Adrenal gland (tissue), 12 donors: ENCODE results near the gene CNTN5. TPM values are rescaled to one million over a fixed set of nuclear protein-coding genes. Genes with fewer than 3 reads are reported as not detected.

Experiments used
- DNase-seq, 7 donors: peaks; one replicate each; pipeline ENCODE4 v3.0.0-alpha.2; 2019 to 2020
- H3K27ac ChIP-seq, 5 donors: fragments of 200-600 bp; sonication (generic) in 4 of 5; 1 replicate in 3 of 5; 2 replicates in 2 of 5; pipeline versions ENCODE4 v1.5.1 to v1.8.0; 2016 to 2020; ENCODE audit warnings: mild to moderate bottlenecking in 1 of 5
- H3K27me3 ChIP-seq: fragments of 200-600 bp; 2 replicates; pipeline ENCODE4 v1.8.0; 2021
- H3K36me3 ChIP-seq, 2 donors: fragments of 200-600 bp; replicated peaks in 1 of 2; 1 replicate in 1 of 2; 2 replicates in 1 of 2; pipeline versions ENCODE4 v1.5.1 to v1.8.0; 2018 to 2022
- H3K4me1 ChIP-seq, 2 donors: fragments of 200-600 bp; replicated peaks in 1 of 2; 1 replicate in 1 of 2; 2 replicates in 1 of 2; pipeline versions ENCODE4 v1.5.1 to v1.8.0; 2018 to 2021
- H3K4me3 ChIP-seq, 4 donors: fragments of 200-600 bp; sonication (generic) in 3 of 4; one replicate each; pipeline ENCODE4 v1.5.1; 2016 to 2018
- H3K9me3 ChIP-seq, 3 donors: fragments of 200-600 bp; sonication (generic) in 1 of 3; replicated peaks in 1 of 3; 1 replicate in 2 of 3; 2 replicates in 1 of 3; pipeline versions ENCODE4 v1.5.1 to v1.8.0; 2016 to 2021
- CTCF ChIP-seq, 6 experiments: fragments of 450-650 bp in 4 of 6; fragments of 200-600 bp in 2 of 6; sonication (generic) in 1 of 6; IDR thresholded peaks; 1 replicate in 5 of 6; 2 replicates in 1 of 6; pipeline versions ENCODE4 v1.5.1 to v1.8.0; 2016 to 2021; ENCODE audit warnings: antibody characterized with exemption in 6 of 6, mild to moderate bottlenecking in 2 of 6, moderate library complexity in 1 of 6
- POLR2A ChIP-seq, 2 donors: fragments of 450-650 bp; IDR thresholded peaks; one replicate each; pipeline ENCODE4 v1.6.1; 2017; ENCODE audit warnings: antibody characterized with exemption in 2 of 2, mild to moderate bottlenecking in 2 of 2, moderate library complexity in 1 of 2
- WGBS, 4 donors: extraction: QIAGEN DNeasy Blood & Tissue Kit in 2 of 4; methylation state at CpG; one replicate each; pipeline versions ENCODE4 v1.1.5 to v1.1.7; 2013 to 2017; 5-methylcytosine and 5-hydroxymethylcytosine counted together
- intact Hi-C, 2 donors: fragments of 100-400 bp; cut with DNase I; formaldehyde crosslinking; loops; one replicate each; pipeline versions ENCODE4 v1.14.1 to v1.15.0; 2022 to 2023
- polyA plus RNA-seq, 3 donors: library from polyadenylated mRNA; stranded (reverse); fragments of 200-250 nt in 2 of 3; fragments of 350-450 nt in 1 of 3; fragmentation: Illumina TruSeq in 1 of 3; extraction: RNeasy Lipid Tissue Mini Kit (QIAGEN cat#74804) in 1 of 3; gene quantifications; one replicate each; pipeline ENCODE4 v1.2.3, GENCODE V29; 2013 to 2014
- total RNA-seq, 9 donors: library from RNA; depleted of rRNA in 4 of 9; stranded (reverse); fragments of >200 nt in 4 of 9; fragments of 120-200 nt in 1 of 9; fragmentation: NEBNext Ultra II Directional in 1 of 9; extraction: Animal tissue kit (Norgen Biotek cat#: 25700) in 1 of 9; gene quantifications; one replicate each; pipeline versions ENCODE4 v1.1.0 to v1.2.4, GENCODE V29; 2013 to 2023
- donor health status: healthy with polysubstance abuse.
- donor health status: Bipolar disorder and iron deficiency.
- donor health status: DM: yes; HTN: yes; CAD: no.
- donor health status: DM: no; HTN: no; CAD: no.
- donor health status: DM: no; HTN: no; CAD: no.
- donor health status: DM: yes; HTN: yes; CAD: no.

Gene CNTN5
- total and polyA plus RNA-seq, 12 donors: 0.07 to 107 (median 0.30) TPM; not detected in 8

GRCh38 chr11:99687320-99687719 is 666.6 kb downstream of the CNTN5 start:
- Histone ChIP-seq H3K27me3 (no peaks in the 10 kb centered on the region), H3K4me1 (peaks cover 12 to 19% of the 10 kb centered on the region in 2 donors), H3K4me3 (no peak overlapping the region), H3K36me3 (no peaks in the 10 kb centered on the region), H3K9me3 (peaks cover 0 to 5% (median 0%) of the 10 kb centered on the region in 3 donors), H3K27ac (no peak overlapping the region)
- intact Hi-C loops: no loop called here
- TF ChIP-seq POLR2A (IDR thresholded peaks at IDR 0.05) (no peak), CTCF (IDR thresholded peaks at IDR 0.05) (no peak)
- DNase-seq: no peak

- Histone ChIP-seq H3K27ac (no peak overlapping the region), H3K4me3 (peak overlapping the region in 1 of 4 donors; percentile 5), H3K27me3 (no peaks in the 10 kb centered on the region), H3K9me3 (no peaks in the 10 kb centered on the region), H3K4me1 (no peaks in the 10 kb centered on the region), H3K36me3 (no peaks in the 10 kb centered on the region)
- peak in 5 of 7 donors; percentile 16 to 56 (median 20) for DNase-seq
- TF ChIP-seq POLR2A (IDR thresholded peaks at IDR 0.05): no peak
- no peak for TF ChIP-seq CTCF (IDR thresholded peaks at IDR 0.05)
- intact Hi-C loops: no loop called here
- 25 to 36% (median 28%) methylated on average over 6 of the region's 6 CpGs for WGBS, 4 donors
These were observed 673.3 kb downstream of the CNTN5 start for GRCh38 chr11:99693941-99694492.

- no peak overlapping the region for H3K4me3 ChIP-seq
- no peak for TF ChIP-seq CTCF (IDR thresholded peaks at IDR 0.05)
- TF ChIP-seq POLR2A (IDR thresholded peaks at IDR 0.05): no peak
- no peaks in the 10 kb centered on the region for H3K9me3 ChIP-seq
- DNase-seq: no peak
- no peaks in the 10 kb centered on the region for H3K27me3 ChIP-seq
- H3K4me1 ChIP-seq: no peaks in the 10 kb centered on the region
- intact Hi-C loops: no loop called here
- no peak overlapping the region for H3K27ac ChIP-seq
- H3K36me3 ChIP-seq: no peaks in the 10 kb centered on the region
These were observed 674.4 kb downstream of the CNTN5 start for GRCh38 chr11:99695106-99695505.

GRCh38 chr11:99706848-99707247 is 686.1 kb downstream of the CNTN5 start:
- Histone ChIP-seq H3K4me3 (no peak overlapping the region), H3K36me3 (no peaks in the 10 kb centered on the region), H3K9me3 (no peaks in the 10 kb centered on the region), H3K27me3 (no peaks in the 10 kb centered on the region), H3K27ac (no peak overlapping the region), H3K4me1 (peaks cover 0 to 4% of the 10 kb centered on the region in 2 donors)
- TF ChIP-seq CTCF (IDR thresholded peaks at IDR 0.05): no peak
- TF ChIP-seq POLR2A (IDR thresholded peaks at IDR 0.05): no peak
- no peak for DNase-seq
- 64 to 86% (median 82%) methylated on average over 1 of the region's 1 CpG for WGBS, 4 donors
- intact Hi-C loops: no loop called here
